Measurements from ENCODE around the gene DGKE.

GRCh38 chr17:56879280-56879679 is 45.3 kb downstream of the DGKE start:
- TF ChIP-seq CTCF (IDR thresholded peaks at IDR 0.05), result no peak
- no peak for TF ChIP-seq POLR2A (IDR thresholded peaks at IDR 0.05)
